WTC11 (cell line): ENCODE measurements around the gene PSMF1. TPM values are rescaled to one million over a fixed set of nuclear protein-coding genes. Genes with fewer than 3 reads are reported as not detected.

ENCODE experiments used
- ATAC-seq: fragments of 200-7000 bp; cut with Tn5 transposase; 2 replicates; pipeline ENCODE4 v1.10.0; 2021; ENCODE audit warnings: mild to moderate bottlenecking, moderate library complexity
- CTCF ChIA-PET: fragments of 300-600 bp; sonication (Branson Sonifier 250); formaldehyde crosslinking; loops from one replicate; lab custom pipeline; 2021; ENCODE audit warnings: antibody characterized with exemption; lab: Charles Lee
- POLR2A ChIA-PET: fragments of 350-600 bp; sonication (Branson Sonifier 250); formaldehyde crosslinking; loops from one replicate; lab custom pipeline; 2021; ENCODE audit warnings: antibody characterized with exemption; lab: Charles Lee
- DNase-seq: peaks from one replicate; pipeline ENCODE4 v3.0.0; 2021; ENCODE audit warnings: low spot score
- H3K27ac Mint-ChIP-seq: 2 replicates; pipeline ENCODE4 v1.8.0; 2021; ENCODE audit warnings: mixed read lengths
- H3K27me3 Mint-ChIP-seq: 2 replicates; pipeline ENCODE4 v1.8.0; 2021; ENCODE audit warnings: low read depth, mild to moderate bottlenecking, moderate library complexity, mixed read lengths
- H3K36me3 Mint-ChIP-seq: 2 replicates; pipeline ENCODE4 v1.8.0; 2021; ENCODE audit warnings: mixed read lengths
- H3K4me1 Mint-ChIP-seq: 2 replicates; pipeline ENCODE4 v1.8.0; 2022; ENCODE audit warnings: mixed read lengths
- H3K4me3 Mint-ChIP-seq: 2 replicates; pipeline ENCODE4 v1.8.0; 2021; ENCODE audit warnings: mild to moderate bottlenecking, moderate library complexity, mixed read lengths
- H3K9me3 Mint-ChIP-seq: 2 replicates; pipeline ENCODE4 v1.8.0; 2021; ENCODE audit warnings: mixed read lengths
- AR ChIP-seq: fragments of 250-450 bp; sonication (Bioruptor Pico); IDR thresholded peaks from 2 replicates; pipeline ENCODE4 v1.9.0; 2021; ENCODE audit warnings: mild to moderate bottlenecking
- ARID4B ChIP-seq: sonication (generic); formaldehyde crosslinking; IDR thresholded peaks from 2 replicates; pipeline ENCODE4 v1.8.0; 2023; ENCODE audit warnings: missing genetic modification reagents, mild to moderate bottlenecking, borderline replicate concordance
- ATF3 ChIP-seq: sonication (generic); formaldehyde crosslinking; conservative IDR thresholded peaks from 2 replicates; pipeline ENCODE4 v1.8.1; 2022; ENCODE audit warnings: mild to moderate bottlenecking, missing genetic modification reagents
- E2F4 ChIP-seq: sonication (generic); formaldehyde crosslinking; IDR thresholded peaks from 2 replicates; pipeline ENCODE4 v1.8.1; 2022; ENCODE audit warnings: low read depth, mild to moderate bottlenecking, moderate library complexity, missing genetic modification reagents, borderline replicate concordance
- ESRRA ChIP-seq: sonication (generic); formaldehyde crosslinking; IDR thresholded peaks from 2 replicates; pipeline ENCODE4 v1.8.1; 2022; ENCODE audit warnings: mild to moderate bottlenecking, missing genetic modification reagents, borderline replicate concordance
- FOXP1 ChIP-seq: sonication (generic); formaldehyde crosslinking; IDR thresholded peaks from 2 replicates; pipeline ENCODE4 v1.8.0; 2022; ENCODE audit warnings: missing genetic modification reagents, mild to moderate bottlenecking, moderate library complexity, borderline replicate concordance
- HMGXB4 ChIP-seq: sonication (generic); formaldehyde crosslinking; IDR thresholded peaks from 2 replicates; pipeline ENCODE4 v1.8.1; 2023; ENCODE audit warnings: mild to moderate bottlenecking, moderate library complexity, missing genetic modification reagents
- IRF1 ChIP-seq: sonication (generic); formaldehyde crosslinking; IDR thresholded peaks from 2 replicates; pipeline ENCODE4 v1.8.0; 2023; ENCODE audit warnings: missing genetic modification reagents
- MLX ChIP-seq: sonication (generic); formaldehyde crosslinking; IDR thresholded peaks from 2 replicates; pipeline ENCODE4 v1.8.1; 2023; ENCODE audit warnings: mild to moderate bottlenecking, missing genetic modification reagents, moderate library complexity
- NR2C2 ChIP-seq: sonication (generic); formaldehyde crosslinking; IDR thresholded peaks from 2 replicates; pipeline ENCODE4 v1.8.0; 2022; ENCODE audit warnings: mild to moderate bottlenecking, missing genetic modification reagents
- PREB ChIP-seq: sonication (generic); formaldehyde crosslinking; IDR thresholded peaks from 2 replicates; pipeline ENCODE4 v1.8.1; 2022; ENCODE audit warnings: mild to moderate bottlenecking, missing genetic modification reagents, moderate library complexity, borderline replicate concordance
- RELA ChIP-seq: sonication (generic); formaldehyde crosslinking; IDR thresholded peaks from 2 replicates; pipeline ENCODE4 v1.8.1; 2022; ENCODE audit warnings: missing genetic modification reagents, mild to moderate bottlenecking, borderline replicate concordance
- SP1 ChIP-seq: sonication (generic); formaldehyde crosslinking; conservative IDR thresholded peaks from 2 replicates; pipeline ENCODE4 v1.8.1; 2022; ENCODE audit warnings: missing genetic modification reagents
- USF2 ChIP-seq: sonication (generic); formaldehyde crosslinking; IDR thresholded peaks from 2 replicates; pipeline ENCODE4 v1.8.1; 2023; ENCODE audit warnings: mild to moderate bottlenecking, missing genetic modification reagents, moderate library complexity
- ZBTB21 ChIP-seq: sonication (generic); formaldehyde crosslinking; IDR thresholded peaks from 2 replicates; pipeline ENCODE4 v1.8.1; 2023; ENCODE audit warnings: mild to moderate bottlenecking, missing genetic modification reagents, borderline replicate concordance
- ZNF396 ChIP-seq: fragments of 250-450 bp; sonication (Bioruptor Pico); IDR thresholded peaks from 2 replicates; pipeline ENCODE4 v1.8.0; 2021; ENCODE audit warnings: mild to moderate bottlenecking, moderate library complexity, borderline replicate concordance
- ZNF671 ChIP-seq: fragments of 250-450 bp; sonication (Bioruptor Pico); IDR thresholded peaks from 2 replicates; pipeline ENCODE4 v1.8.0; 2021; ENCODE audit warnings: mild to moderate bottlenecking
- total RNA-seq: library from RNA; stranded (reverse); gene quantifications from 3 replicates; pipeline ENCODE4 v1.2.3, GENCODE V29; 2021

PSMF1 gene
- total RNA-seq, 1 experiment from 2014 or later = 113 TPM

- TF ChIP-seq MLX (CRISPR knock-in tag) = no peak
- TF ChIP-seq NR2C2 (CRISPR knock-in tag) = no peak
- TF ChIP-seq RELA (CRISPR knock-in tag) = no peak
- TF ChIP-seq SP1 (CRISPR knock-in tag) = no peak
- no peak for TF ChIP-seq PREB (CRISPR knock-in tag)
- no peak for TF ChIP-seq AR (CRISPR knock-in tag)
- no peak for TF ChIP-seq FOXP1 (CRISPR knock-in tag)
- TF ChIP-seq ARID4B = no peak
These were observed 31.0 kb upstream of the PSMF1 start (continued) for GRCh38 chr20:1087311-1087905.

- peaks cover 56% of the 10 kb centered on the region for H3K9me3 Mint-ChIP-seq
- no peak for DNase-seq
- ATAC-seq = no peak; the same call in 1 of the 2 replicates
- no peaks in the 10 kb centered on the region for H3K4me1 Mint-ChIP-seq
- H3K27me3 Mint-ChIP-seq = peaks cover 16% of the 10 kb centered on the region
- CTCF ChIA-PET = interaction anchor here (3.5 kb wide), 1 partner anchor 13 kb away, joined by 24 read pairs; no protein-coding TSS in a partner anchor
- H3K27ac Mint-ChIP-seq = no peak overlapping the region
- POLR2A ChIA-PET = no interaction called here
- H3K4me3 Mint-ChIP-seq = no peak overlapping the region
- peaks cover 11% of the 10 kb centered on the region for H3K36me3 Mint-ChIP-seq
- TF ChIP-seq ESRRA (CRISPR knock-in tag) (no peak), USF2 (no peak), HMGXB4 (no peak), ZNF396 (CRISPR knock-in tag) (no peak), E2F4 (CRISPR knock-in tag) (no peak), NR2C2 (CRISPR knock-in tag) (no peak), IRF1 (CRISPR knock-in tag) (no peak), ZNF671 (no peak), AR (CRISPR knock-in tag) (no peak), ATF3 (CRISPR knock-in tag) (no peak), ZBTB21 (no peak)
These were observed 23.7 kb upstream of the PSMF1 start for GRCh38 chr20:1094751-1095150.
